DMS 273 (cell line): ENCODE data around the gene RBBP7.
A peak's percentile ranks its signal among the peaks of the same experiment; 100 is the strongest.

Experiments
- DNase-seq: peaks from one replicate; lab custom pipeline; 2025; ENCODE audit not compliant: unreplicated experiment; lab: John Stamatoyannopoulos, UW

Gene RBBP7

GRCh38 chrX:16827225-16827624, 42.9 kb downstream of the RBBP7 start:
- DNase-seq, result no peak

- peak; percentile 67 for DNase-seq
These were observed 44.0 kb downstream of the RBBP7 start for GRCh38 chrX:16826207-16826606.

- DNase-seq, result no peak
These were observed 44.7 kb downstream of the RBBP7 start for GRCh38 chrX:16825264-16826035.

- no peak for DNase-seq
These were observed 47.4 kb downstream of the RBBP7 start for GRCh38 chrX:16822723-16823122.

- no peak for DNase-seq
These were observed 50.5 kb downstream of the RBBP7 start for GRCh38 chrX:16819634-16820033.

GRCh38 chrX:16814597-16814996, 55.6 kb downstream of the RBBP7 start:
- DNase-seq, result no peak

GRCh38 chrX:16807976-16808542, 62.1 kb downstream of the RBBP7 start:
- no peak for DNase-seq

GRCh38 chrX:16807548-16807947, 62.6 kb downstream of the RBBP7 start:
- DNase-seq, result peak; percentile 44

GRCh38 chrX:16804923-16805464, 65.2 kb downstream of the RBBP7 start:
- no peak for DNase-seq

- no peak for DNase-seq
These were observed 72.3 kb downstream of the RBBP7 start for GRCh38 chrX:16797841-16798240.

GRCh38 chrX:16797358-16797757, 72.8 kb downstream of the RBBP7 start:
- DNase-seq, result peak; percentile 35

GRCh38 chrX:16796298-16796697, 73.9 kb downstream of the RBBP7 start:
- no peak for DNase-seq
